ENCODE results near the gene METAP1D.
A peak's percentile ranks its signal among the peaks of the same experiment; 100 is the strongest.

METAP1D gene

GRCh38 chr2:172091761-172092566, 92.2 kb downstream of the METAP1D start:
- peaks cover 97% of the 10 kb centered on the region for H3K27me3 Mint-ChIP-seq
- peaks cover 5% of the 10 kb centered on the region for H3K36me3 Mint-ChIP-seq
- no peak overlapping the region for H3K4me3 Mint-ChIP-seq
- H3K9me3 Mint-ChIP-seq: no peaks in the 10 kb centered on the region
- peak overlapping the region; percentile 34 for H3K27ac Mint-ChIP-seq
- peaks cover 47% of the 10 kb centered on the region for H3K4me1 Mint-ChIP-seq
- CTCF ChIA-PET: interaction anchor here (1.1 to 2.5 kb wide), 3 partner anchors 9 to 15 kb away, joined by 3 to 11 read pairs (median 8); no protein-coding TSS in a partner anchor
- no peak for DNase-seq

GRCh38 chr2:172092716-172093415, 93.1 kb downstream of the METAP1D start:
- H3K36me3 Mint-ChIP-seq: peaks cover 5% of the 10 kb centered on the region
- no peak for DNase-seq
- peaks cover 97% of the 10 kb centered on the region for H3K27me3 Mint-ChIP-seq
- no peak overlapping the region for H3K27ac Mint-ChIP-seq
- peak overlapping the region; percentile 33 for H3K4me3 Mint-ChIP-seq
- CTCF ChIA-PET: interaction anchor here (2.4 kb wide), 1 partner anchor 14 kb away, joined by 8 read pairs; no protein-coding TSS in a partner anchor
- H3K9me3 Mint-ChIP-seq: no peaks in the 10 kb centered on the region
- peaks cover 44% of the 10 kb centered on the region for H3K4me1 Mint-ChIP-seq

- CTCF ChIA-PET: no interaction called here
- peaks cover 3% of the 10 kb centered on the region for H3K36me3 Mint-ChIP-seq
- peaks cover 40% of the 10 kb centered on the region for H3K4me1 Mint-ChIP-seq
- DNase-seq: no peak
- peak overlapping the region; percentile 40 for H3K4me3 Mint-ChIP-seq
- peaks cover 97% of the 10 kb centered on the region for H3K27me3 Mint-ChIP-seq
- no peaks in the 10 kb centered on the region for H3K9me3 Mint-ChIP-seq
- peak overlapping the region; percentile 16 for H3K27ac Mint-ChIP-seq
These were observed 93.9 kb downstream of the METAP1D start for GRCh38 chr2:172093416-172094293.

GRCh38 chr2:172094294-172095145, 94.8 kb downstream of the METAP1D start:
- Mint-ChIP-seq H3K27me3 (peaks cover 97% of the 10 kb centered on the region), H3K36me3 (peaks cover 3% of the 10 kb centered on the region), H3K9me3 (no peaks in the 10 kb centered on the region), H3K4me3 (peak overlapping the region; percentile 40), H3K27ac (peak overlapping the region; percentile 16), H3K4me1 (peaks cover 41% of the 10 kb centered on the region)
- CTCF ChIA-PET: interaction anchor here (1.1 to 2.5 kb wide), 3 partner anchors 9 to 386 kb away, joined by 3 to 11 read pairs (median 6); partner anchors contain the start of gene DLX1
- DNase-seq: no peak

GRCh38 chr2:172095146-172095904, 95.6 kb downstream of the METAP1D start:
- Mint-ChIP-seq H3K9me3 (no peaks in the 10 kb centered on the region), H3K4me1 (peaks cover 39% of the 10 kb centered on the region), H3K4me3 (peak overlapping the region; percentile 77), H3K27me3 (peaks cover 97% of the 10 kb centered on the region), H3K36me3 (peaks cover 3% of the 10 kb centered on the region), H3K27ac (peak overlapping the region; percentile 64)
- CTCF ChIA-PET: interaction anchor here (1.1 to 2.5 kb wide), 3 partner anchors 10 to 387 kb away, joined by 3 to 11 read pairs (median 6); partner anchors contain the start of gene DLX1
- peak; percentile 77 for DNase-seq

- Mint-ChIP-seq H3K9me3 (no peaks in the 10 kb centered on the region), H3K4me3 (peak overlapping the region; percentile 77), H3K36me3 (peaks cover 3% of the 10 kb centered on the region), H3K27me3 (peaks cover 97% of the 10 kb centered on the region), H3K4me1 (peaks cover 42% of the 10 kb centered on the region), H3K27ac (no peak overlapping the region)
- no peak for DNase-seq
- CTCF ChIA-PET: interaction anchor here (0.5 to 2.5 kb wide), 5 partner anchors 10 to 388 kb away, joined by 3 to 11 read pairs (median 4); partner anchors contain the start of gene DLX1
These were observed 96.3 kb downstream of the METAP1D start for GRCh38 chr2:172095905-172096625.

GRCh38 chr2:172096626-172097547, 97.1 kb downstream of the METAP1D start:
- DNase-seq: no peak
- CTCF ChIA-PET: interaction anchor here (1.3 to 2.5 kb wide), 2 partner anchors 9 to 365 kb away, joined by 4 to 11 read pairs; no protein-coding TSS in a partner anchor
- Mint-ChIP-seq H3K4me1 (peaks cover 49% of the 10 kb centered on the region), H3K27ac (no peak overlapping the region), H3K36me3 (peaks cover 3% of the 10 kb centered on the region), H3K27me3 (peaks cover 100% of the 10 kb centered on the region), H3K9me3 (no peaks in the 10 kb centered on the region), H3K4me3 (peak overlapping the region; percentile 24)

GRCh38 chr2:172097557-172098131, 97.9 kb downstream of the METAP1D start:
- H3K36me3 Mint-ChIP-seq: peaks cover 3% of the 10 kb centered on the region
- H3K4me1 Mint-ChIP-seq: peaks cover 55% of the 10 kb centered on the region
- H3K27ac Mint-ChIP-seq: no peak overlapping the region
- H3K27me3 Mint-ChIP-seq: peaks cover 100% of the 10 kb centered on the region
- no peaks in the 10 kb centered on the region for H3K9me3 Mint-ChIP-seq
- H3K4me3 Mint-ChIP-seq: no peak overlapping the region
- CTCF ChIA-PET: no interaction called here
- no peak for DNase-seq

GRCh38 chr2:172098287-172098649, 98.5 kb downstream of the METAP1D start:
- Mint-ChIP-seq H3K4me1 (peaks cover 58% of the 10 kb centered on the region), H3K4me3 (peak overlapping the region; percentile 5), H3K9me3 (no peaks in the 10 kb centered on the region), H3K36me3 (peaks cover 3% of the 10 kb centered on the region), H3K27me3 (peaks cover 100% of the 10 kb centered on the region), H3K27ac (peak overlapping the region; percentile 60)
- no peak for DNase-seq
- CTCF ChIA-PET: no interaction called here

- Mint-ChIP-seq H3K4me3 (peak overlapping the region; percentile 5), H3K27me3 (peaks cover 99% of the 10 kb centered on the region), H3K4me1 (peaks cover 59% of the 10 kb centered on the region), H3K36me3 (peaks cover 3% of the 10 kb centered on the region), H3K9me3 (no peaks in the 10 kb centered on the region), H3K27ac (peak overlapping the region; percentile 60)
- DNase-seq: no peak
- CTCF ChIA-PET: interaction anchor here (0.8 to 1.0 kb wide), 2 partner anchors 17 to 395 kb away, joined by 3 to 5 read pairs; no protein-coding TSS in a partner anchor
These were observed 99.1 kb downstream of the METAP1D start for GRCh38 chr2:172098650-172099471.
